HG03442 (cell line): ENCODE measurements around the gene BLM.

ENCODE experiments used
- ATAC-seq: cut with Tn5 transposase; IDR thresholded peaks from one replicate; pipeline ENCODE4 v1.9.1; 2021; ENCODE audit warnings: mild to moderate bottlenecking, moderate library complexity; ENCODE audit not compliant: unreplicated experiment

Gene BLM

GRCh38 chr15:90691369-90691768 is 25.8 kb upstream of the BLM start:
- ATAC-seq = no peak

- ATAC-seq = peak; percentile 65
These were observed 25.0 kb upstream of the BLM start for GRCh38 chr15:90691982-90692773.

GRCh38 chr15:90694987-90695386 is 22.2 kb upstream of the BLM start:
- ATAC-seq = no peak

DNA sequence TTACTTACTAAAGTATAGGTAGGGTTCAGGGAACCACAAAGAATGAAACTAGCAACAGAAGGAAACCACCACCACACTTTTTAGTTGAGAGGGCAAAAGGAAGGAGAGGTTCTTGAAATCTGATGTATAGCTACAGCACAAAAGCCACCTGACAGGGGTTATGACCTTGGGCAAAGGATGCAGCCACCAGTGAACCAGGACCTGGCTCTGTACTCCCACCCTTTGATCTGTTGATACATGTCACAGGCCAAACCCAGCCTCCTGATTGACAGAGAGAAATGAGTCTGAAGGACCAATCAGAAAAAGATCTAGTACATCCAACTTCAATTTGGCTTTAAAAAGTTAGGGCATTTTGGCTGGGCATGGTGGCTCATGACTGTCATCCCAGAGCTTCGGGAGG is 20.0 kb upstream of the BLM start:
- ATAC-seq = no peak

- ATAC-seq = no peak
These were observed 18.5 kb upstream of the BLM start for GRCh38 chr15:90698629-90699028.

- no peak for ATAC-seq
These were observed 16.1 kb upstream of the BLM start for GRCh38 chr15:90701048-90701447.

DNA sequence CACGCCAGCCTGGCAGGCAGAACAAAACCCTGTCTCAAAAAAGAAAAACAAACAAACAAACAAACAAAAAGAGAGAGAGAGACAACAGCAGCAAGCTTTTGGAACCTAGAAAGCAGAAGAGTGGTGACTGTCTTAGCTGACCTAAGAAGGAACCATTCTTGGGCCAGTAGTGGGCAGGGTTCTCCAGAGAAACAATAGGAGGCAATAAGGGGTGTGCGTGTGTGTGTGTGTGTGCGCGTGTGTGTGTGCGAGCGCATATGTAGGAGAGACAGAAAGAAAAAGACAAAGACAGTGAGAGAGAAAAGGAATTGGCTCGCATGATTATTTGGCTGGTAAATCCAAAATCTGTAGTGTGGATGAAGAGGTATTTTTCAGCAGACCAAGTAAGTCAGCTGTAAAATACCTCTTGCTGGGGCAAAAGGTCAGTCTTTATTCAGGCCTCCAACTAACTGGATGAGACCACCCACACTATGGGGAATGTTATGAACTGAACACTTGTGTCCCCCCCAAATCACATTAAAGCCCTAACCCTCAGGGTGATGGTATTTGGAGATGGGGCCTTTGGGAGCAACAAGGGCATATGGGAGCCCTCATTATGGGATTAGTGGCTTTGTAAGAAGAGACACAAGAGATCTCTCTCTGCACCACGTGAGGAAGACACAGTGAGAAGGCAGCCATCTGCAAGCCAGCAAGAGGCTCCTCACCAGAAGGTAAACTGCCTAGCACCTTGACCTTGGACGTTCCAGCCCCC is 15.1 kb upstream of the BLM start:
- no peak for ATAC-seq

DNA sequence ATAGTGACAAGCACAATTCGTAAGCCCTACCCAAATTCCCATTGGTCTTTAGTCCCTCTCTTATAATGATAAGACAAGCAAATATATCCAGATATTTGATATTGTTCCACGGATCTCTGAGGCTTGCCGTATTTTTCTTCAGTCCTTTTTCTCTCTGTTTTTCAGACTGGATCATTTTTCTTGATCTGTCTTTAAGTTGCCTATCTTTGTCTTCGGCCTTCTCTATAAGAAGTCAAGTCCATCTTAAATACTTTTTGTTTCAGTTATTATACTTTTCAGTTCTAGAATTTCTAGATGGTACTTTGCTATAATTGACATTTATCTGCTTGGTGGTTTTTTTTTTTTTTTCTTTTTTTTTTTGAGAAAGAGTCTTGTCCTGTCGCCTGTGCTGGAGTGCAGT is 13.7 kb upstream of the BLM start:
- no peak for ATAC-seq

- no peak for ATAC-seq
These were observed 11.9 kb upstream of the BLM start for GRCh38 chr15:90705212-90705611.

- ATAC-seq = no peak
These were observed 10.5 kb upstream of the BLM start for GRCh38 chr15:90706394-90707327.

DNA sequence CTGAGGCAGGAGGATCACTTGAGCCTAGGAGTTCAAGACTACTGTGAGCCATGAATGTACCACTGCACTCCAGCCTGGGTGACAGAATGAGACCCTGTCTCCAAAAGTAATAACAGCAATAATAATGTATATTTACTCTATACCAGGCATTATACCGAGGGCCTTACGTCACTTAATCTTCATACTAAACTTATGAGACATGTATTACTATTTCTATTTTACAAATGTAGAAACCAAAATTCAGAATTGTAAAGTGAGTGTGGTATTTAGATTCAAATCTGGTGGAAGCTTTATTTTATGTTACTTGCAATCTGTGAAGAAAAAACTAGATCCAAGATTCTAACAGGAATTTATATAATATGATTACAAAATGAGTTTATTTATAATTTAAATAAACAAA is 9.7 kb upstream of the BLM start:
- ATAC-seq = no peak

- no peak for ATAC-seq
These were observed 8.6 kb upstream of the BLM start for GRCh38 chr15:90708516-90708915.

DNA sequence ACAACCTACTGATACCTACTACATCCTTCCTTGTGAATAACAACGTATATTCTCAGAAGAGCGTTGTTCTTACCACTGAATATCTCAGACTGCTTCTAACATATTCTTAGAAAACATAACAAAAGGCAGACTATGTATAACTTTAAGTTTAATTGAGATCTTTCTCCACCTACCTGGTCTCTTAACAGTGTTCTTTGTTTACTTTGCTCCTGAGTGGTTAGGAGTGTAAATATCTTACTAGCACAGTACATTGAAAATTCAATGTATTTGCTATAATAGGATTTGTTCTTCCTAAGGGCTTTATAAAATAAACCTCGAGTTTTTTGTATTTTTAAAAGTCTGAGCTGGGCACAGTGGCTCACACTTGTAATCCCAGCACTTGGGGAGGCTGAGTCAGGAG is 7.9 kb upstream of the BLM start:
- no peak for ATAC-seq

DNA sequence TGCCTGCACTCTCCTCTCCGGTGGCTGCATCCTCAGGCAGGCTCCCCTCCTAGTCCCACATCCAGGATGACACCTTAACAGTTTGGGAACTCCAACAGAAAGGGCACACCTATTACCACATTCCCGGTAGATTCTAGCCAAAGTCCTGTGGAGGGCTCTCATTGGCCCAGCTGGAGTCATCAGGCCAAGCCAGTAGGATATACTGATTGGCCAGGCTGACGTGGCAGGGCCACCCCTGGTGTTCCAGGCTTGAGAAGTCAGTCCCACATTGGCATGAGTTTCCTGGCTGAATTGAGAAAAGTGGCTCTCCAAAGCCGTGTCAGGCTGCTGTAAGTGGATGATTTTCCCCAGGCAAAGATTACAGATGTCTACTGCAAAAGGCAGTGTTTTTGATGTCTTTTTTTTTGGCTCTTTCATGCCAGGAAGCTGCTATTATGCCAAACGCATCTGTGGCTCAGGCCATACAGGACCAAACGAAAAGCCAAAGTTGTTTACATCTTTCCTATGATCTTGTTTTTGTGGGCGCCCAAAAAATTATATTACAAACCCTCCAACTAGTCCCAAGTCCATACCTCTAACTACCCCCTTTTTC is 6.6 kb upstream of the BLM start:
- ATAC-seq = no peak

- ATAC-seq = no peak
These were observed 5.7 kb upstream of the BLM start for GRCh38 chr15:90711418-90711824.

DNA sequence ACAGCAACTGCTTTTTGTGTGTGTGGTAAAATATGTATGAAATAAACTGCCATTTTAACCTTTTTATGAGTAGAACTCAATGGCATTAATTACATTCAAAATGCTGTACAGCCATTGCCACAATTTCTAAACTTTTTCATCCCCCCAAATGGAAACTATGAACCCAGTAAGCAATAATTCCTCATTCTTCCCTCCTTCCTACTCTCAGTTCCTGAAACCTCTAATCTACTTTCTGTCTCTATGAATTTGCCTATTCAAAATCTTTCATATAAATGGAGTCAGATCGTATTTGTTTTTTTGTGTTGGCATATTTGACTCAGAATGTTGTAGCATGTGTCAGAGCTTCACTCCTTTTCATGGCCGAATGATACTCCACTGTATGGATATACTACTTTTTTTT is 5.3 kb upstream of the BLM start:
- ATAC-seq = no peak

DNA sequence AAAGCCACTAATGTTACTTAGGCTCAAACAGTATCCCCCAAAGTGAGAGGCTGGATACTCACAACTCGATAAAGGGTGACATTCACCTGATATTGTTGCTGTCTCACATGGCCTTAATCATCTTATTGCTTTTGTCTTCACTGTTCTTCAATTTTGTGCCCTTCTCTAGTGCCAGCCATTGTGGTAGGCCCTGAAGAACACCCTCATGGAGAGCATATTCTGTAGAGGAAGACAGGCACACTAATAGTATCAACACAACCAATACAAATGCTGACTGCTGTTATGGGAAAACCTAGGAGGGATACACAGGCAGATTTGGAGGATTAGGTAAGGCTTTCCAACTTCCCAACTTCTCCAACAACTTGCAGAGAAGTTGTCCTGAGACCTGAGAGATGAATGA is 4.1 kb upstream of the BLM start:
- no peak for ATAC-seq

- no peak for ATAC-seq
These were observed 700 bp upstream of the BLM start for GRCh38 chr15:90716317-90716975.

DNA sequence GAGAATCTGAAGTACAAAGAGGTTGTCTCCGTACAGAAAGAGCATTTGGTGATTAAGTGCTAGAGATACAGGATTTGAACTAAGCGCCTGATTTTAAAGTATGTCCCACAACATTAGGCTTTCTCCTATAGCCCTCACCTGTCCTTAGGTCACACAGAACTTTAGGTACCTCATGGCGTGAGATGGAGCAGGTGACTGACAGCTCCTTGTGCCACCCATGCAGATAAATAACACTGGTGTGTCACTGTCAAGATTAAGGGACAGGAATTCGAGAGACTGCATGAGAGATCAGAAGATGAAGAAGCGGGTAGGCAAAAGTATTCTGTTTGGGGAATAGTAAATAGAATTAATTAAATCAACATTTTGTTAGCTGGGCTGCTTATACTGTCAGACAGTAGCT is 1.1 kb downstream of the BLM start:
- ATAC-seq = no peak

DNA sequence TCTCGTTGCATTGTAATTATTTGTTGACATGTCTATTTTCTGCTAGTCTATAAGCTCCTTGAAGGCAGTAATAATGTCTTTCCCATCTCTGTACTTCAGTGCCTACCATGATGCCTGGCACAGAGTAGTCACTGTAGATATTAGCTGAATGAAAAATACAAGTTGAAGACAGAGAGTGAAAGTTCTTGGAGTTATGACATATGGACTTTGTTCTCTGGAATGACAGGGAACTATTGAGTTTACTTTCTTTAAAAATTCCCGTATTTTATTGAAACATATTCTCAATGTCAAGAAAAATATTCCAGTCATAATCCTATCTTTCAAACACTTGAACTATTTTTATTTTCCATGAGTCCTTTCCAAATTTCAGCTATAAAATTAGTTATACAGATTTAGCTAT is 3.0 kb downstream of the BLM start:
- no peak for ATAC-seq

DNA sequence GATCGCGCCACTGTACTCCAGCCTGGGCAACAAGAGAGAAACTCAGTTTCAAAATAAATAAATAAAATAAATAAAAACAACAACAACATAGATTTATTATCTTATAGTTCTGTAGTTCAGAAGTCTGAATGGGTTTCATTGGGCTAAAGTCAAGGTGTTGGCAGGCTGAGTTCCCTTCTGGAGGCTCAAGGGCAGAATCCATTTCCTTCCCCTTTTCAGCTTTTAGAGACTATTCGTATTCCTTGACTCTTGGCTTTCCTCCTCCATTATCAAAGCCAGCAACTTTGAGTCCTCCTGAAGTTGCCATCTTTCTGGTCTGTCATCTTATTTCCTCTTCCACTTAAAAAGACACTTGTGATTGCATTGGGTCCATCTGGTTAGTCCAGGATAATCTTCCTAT is 12.1 kb downstream of the BLM start:
- ATAC-seq = no peak
